Measurements from ENCODE around the gene TMPRSS11F.
"Not testable (repeated sequence)": the region's sequence is repeated elsewhere in the genome, so short reads cannot be mapped to it uniquely, and the experiment has no call there.

DNA sequence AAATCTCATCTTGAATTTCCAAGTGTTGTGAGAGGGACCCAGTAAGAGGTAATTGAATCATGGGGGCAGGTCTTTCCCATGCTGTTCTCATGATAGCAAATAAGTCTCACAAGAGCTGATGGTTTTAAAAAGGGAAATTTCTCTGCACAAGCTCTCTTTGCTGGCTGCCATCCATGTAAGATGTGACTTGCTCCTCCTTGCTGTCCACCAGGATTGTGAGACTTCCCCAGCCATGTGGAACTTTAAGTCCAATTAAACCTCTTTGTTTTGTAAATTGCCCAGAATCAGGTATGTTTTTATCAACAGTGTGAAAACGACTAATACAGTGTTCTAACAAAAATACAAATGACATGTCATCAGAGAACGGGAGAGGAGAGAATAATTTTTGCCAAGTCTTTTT lies 44.7 kb upstream of the TMPRSS11F start:
- TF ChIP-seq, protein P1, sequence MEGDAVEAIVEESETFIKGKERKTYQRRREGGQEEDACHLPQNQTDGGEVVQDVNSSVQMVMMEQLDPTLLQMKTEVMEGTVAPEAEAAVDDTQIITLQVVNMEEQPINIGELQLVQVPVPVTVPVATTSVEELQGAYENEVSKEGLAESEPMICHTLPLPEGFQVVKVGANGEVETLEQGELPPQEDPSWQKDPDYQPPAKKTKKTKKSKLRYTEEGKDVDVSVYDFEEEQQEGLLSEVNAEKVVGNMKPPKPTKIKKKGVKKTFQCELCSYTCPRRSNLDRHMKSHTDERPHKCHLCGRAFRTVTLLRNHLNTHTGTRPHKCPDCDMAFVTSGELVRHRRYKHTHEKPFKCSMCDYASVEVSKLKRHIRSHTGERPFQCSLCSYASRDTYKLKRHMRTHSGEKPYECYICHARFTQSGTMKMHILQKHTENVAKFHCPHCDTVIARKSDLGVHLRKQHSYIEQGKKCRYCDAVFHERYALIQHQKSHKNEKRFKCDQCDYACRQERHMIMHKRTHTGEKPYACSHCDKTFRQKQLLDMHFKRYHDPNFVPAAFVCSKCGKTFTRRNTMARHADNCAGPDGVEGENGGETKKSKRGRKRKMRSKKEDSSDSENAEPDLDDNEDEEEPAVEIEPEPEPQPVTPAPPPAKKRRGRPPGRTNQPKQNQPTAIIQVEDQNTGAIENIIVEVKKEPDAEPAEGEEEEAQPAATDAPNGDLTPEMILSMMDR (IDR thresholded peaks at IDR 0.05), result not testable (repeated sequence)
- TF ChIP-seq, protein P2, sequence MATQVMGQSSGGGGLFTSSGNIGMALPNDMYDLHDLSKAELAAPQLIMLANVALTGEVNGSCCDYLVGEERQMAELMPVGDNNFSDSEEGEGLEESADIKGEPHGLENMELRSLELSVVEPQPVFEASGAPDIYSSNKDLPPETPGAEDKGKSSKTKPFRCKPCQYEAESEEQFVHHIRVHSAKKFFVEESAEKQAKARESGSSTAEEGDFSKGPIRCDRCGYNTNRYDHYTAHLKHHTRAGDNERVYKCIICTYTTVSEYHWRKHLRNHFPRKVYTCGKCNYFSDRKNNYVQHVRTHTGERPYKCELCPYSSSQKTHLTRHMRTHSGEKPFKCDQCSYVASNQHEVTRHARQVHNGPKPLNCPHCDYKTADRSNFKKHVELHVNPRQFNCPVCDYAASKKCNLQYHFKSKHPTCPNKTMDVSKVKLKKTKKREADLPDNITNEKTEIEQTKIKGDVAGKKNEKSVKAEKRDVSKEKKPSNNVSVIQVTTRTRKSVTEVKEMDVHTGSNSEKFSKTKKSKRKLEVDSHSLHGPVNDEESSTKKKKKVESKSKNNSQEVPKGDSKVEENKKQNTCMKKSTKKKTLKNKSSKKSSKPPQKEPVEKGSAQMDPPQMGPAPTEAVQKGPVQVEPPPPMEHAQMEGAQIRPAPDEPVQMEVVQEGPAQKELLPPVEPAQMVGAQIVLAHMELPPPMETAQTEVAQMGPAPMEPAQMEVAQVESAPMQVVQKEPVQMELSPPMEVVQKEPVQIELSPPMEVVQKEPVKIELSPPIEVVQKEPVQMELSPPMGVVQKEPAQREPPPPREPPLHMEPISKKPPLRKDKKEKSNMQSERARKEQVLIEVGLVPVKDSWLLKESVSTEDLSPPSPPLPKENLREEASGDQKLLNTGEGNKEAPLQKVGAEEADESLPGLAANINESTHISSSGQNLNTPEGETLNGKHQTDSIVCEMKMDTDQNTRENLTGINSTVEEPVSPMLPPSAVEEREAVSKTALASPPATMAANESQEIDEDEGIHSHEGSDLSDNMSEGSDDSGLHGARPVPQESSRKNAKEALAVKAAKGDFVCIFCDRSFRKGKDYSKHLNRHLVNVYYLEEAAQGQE (IDR thresholded peaks at IDR 0.05; ENCODE audit: insufficient read depth in 1 of 2, low read depth in 2 of 2, low read length in 1 of 2), result not testable (repeated sequence)
- not testable (repeated sequence) for TF ChIP-seq POLR2AphosphoS5 (IDR thresholded peaks at IDR 0.05; ENCODE audit: low read depth, low read length); SIN3A (IDR thresholded peaks at IDR 0.05; ENCODE audit: borderline replicate concordance, insufficient read depth, low read depth, low read length)
